Left lobe of liver (tissue), 2 donors: ENCODE measurements around the gene ADCY1. TPM values are rescaled to one million over a fixed set of nuclear protein-coding genes. Genes with fewer than 3 reads are reported as not detected.
A peak's percentile ranks its signal among the peaks of the same experiment; 100 is the strongest.

ENCODE experiments used
- ATAC-seq: fragments of 200-7000 bp; cut with Tn5 transposase; one replicate; pipeline ENCODE4 v1.9.1; 2020; ENCODE audit warnings: mild to moderate bottlenecking, moderate library complexity
- DNase-seq: peaks from one replicate; pipeline ENCODE4 v3.0.0-alpha.2; 2020; ENCODE audit warnings: low spot score
- total RNA-seq: library from RNA; stranded (reverse); gene quantifications from one replicate; pipeline ENCODE4 v1.2.1, GENCODE V29; 2021
- donor health status: DM: no; HTN: no; CAD: no; lungs with moderate emphysema.
- donor health status: DM: no; HTN: yes; CAD: no.

The ADCY1 gene
- total RNA-seq, 1 donor from 2014 or later: 12.8 TPM

GRCh38 chr7:45689011-45689796, 115.0 kb downstream of the ADCY1 start:
- DNase-seq: no peak
- ATAC-seq: no peak

- ATAC-seq (peak; percentile 80), DNase-seq (peak; percentile 91)
Observed at GRCh38 chr7:45689797-45690761, 115.9 kb downstream of the ADCY1 start.

- ATAC-seq (peak; percentile 20), DNase-seq (no peak)
Observed at GRCh38 chr7:45690762-45691150, 116.6 kb downstream of the ADCY1 start.

- peak; percentile 80 for DNase-seq
- ATAC-seq: peak; percentile 56
Observed at GRCh38 chr7:45691155-45691656, 117.0 kb downstream of the ADCY1 start.

- ATAC-seq: no peak
- peak; percentile 48 for DNase-seq
Observed at GRCh38 chr7:45692031-45692430, 117.9 kb downstream of the ADCY1 start.

GRCh38 chr7:45695249-45695995, 121.3 kb downstream of the ADCY1 start:
- DNase-seq (peak; percentile 84), ATAC-seq (peak; percentile 56)

- ATAC-seq (peak; percentile 9), DNase-seq (peak; percentile 47)
Observed at GRCh38 chr7:45696476-45696875, 122.3 kb downstream of the ADCY1 start.

GRCh38 chr7:45697576-45698136, 123.5 kb downstream of the ADCY1 start:
- no peak for DNase-seq
- ATAC-seq: no peak

- ATAC-seq: no peak
- peak; percentile 27 for DNase-seq
Observed at GRCh38 chr7:45698303-45699014, 124.3 kb downstream of the ADCY1 start.

- ATAC-seq (peak; percentile 4), DNase-seq (peak; percentile 44)
Observed at GRCh38 chr7:45699015-45699309, 124.8 kb downstream of the ADCY1 start.

GRCh38 chr7:45699726-45700390, 125.7 kb downstream of the ADCY1 start:
- ATAC-seq (no peak), DNase-seq (peak; percentile 41)

GRCh38 chr7:45700556-45700955, 126.4 kb downstream of the ADCY1 start:
- DNase-seq (peak; percentile 75), ATAC-seq (peak; percentile 47)

GRCh38 chr7:45701701-45702510, 127.7 kb downstream of the ADCY1 start:
- DNase-seq (peak; percentile 82), ATAC-seq (peak; percentile 71)

- ATAC-seq (no peak), DNase-seq (peak; percentile 37)
Observed at GRCh38 chr7:45702751-45703150, 128.6 kb downstream of the ADCY1 start.

GRCh38 chr7:45703373-45703821, 129.2 kb downstream of the ADCY1 start:
- no peak for ATAC-seq
- DNase-seq: peak; percentile 44

- DNase-seq (peak; percentile 41), ATAC-seq (no peak)
Observed at GRCh38 chr7:45703911-45704682, 129.9 kb downstream of the ADCY1 start.

GRCh38 chr7:45704683-45705016, 130.5 kb downstream of the ADCY1 start:
- DNase-seq (no peak), ATAC-seq (no peak)
